ENCODE results near the gene TGM6. TPM values are rescaled to one million over a fixed set of nuclear protein-coding genes. Genes with fewer than 3 reads are reported as not detected.

TGM6 gene
- total RNA-seq, 1 donor from 2014 or later: not detected

- intact Hi-C loops (cut with micrococcal nuclease): loop anchor here (1.0 to 10.0 kb wide), 2 partner anchors 18 to 487 kb away; partner anchors contain the start of gene SNRPB
Measured at GRCh38 chr20:2451939-2452732, 71.4 kb downstream of the TGM6 start.

GRCh38 chr20:2453792-2454191 lies 73.1 kb downstream of the TGM6 start:
- intact Hi-C loops (cut with micrococcal nuclease): loop anchor here (1.0 to 10.0 kb wide), 4 partner anchors 66 to 489 kb away; no protein-coding TSS in a partner anchor

GRCh38 chr20:2455771-2456497 lies 75.2 kb downstream of the TGM6 start:
- intact Hi-C loops (cut with micrococcal nuclease): loop anchor here (2.0 to 10.0 kb wide), 2 partner anchors 449 to 491 kb away; no protein-coding TSS in a partner anchor

- intact Hi-C loops (cut with micrococcal nuclease): loop anchor here (10.0 kb wide), 1 partner anchor 494 kb away; no protein-coding TSS in a partner anchor
Measured at GRCh38 chr20:2458919-2459499, 78.3 kb downstream of the TGM6 start.

GRCh38 chr20:2459981-2460751 lies 79.5 kb downstream of the TGM6 start:
- intact Hi-C loops (cut with micrococcal nuclease): loop anchor here (10.0 kb wide), 1 partner anchor 495 kb away; no protein-coding TSS in a partner anchor

- intact Hi-C loops (cut with micrococcal nuclease): no loop called here
Measured at GRCh38 chr20:2460752-2461424, 80.2 kb downstream of the TGM6 start.

- intact Hi-C loops (cut with micrococcal nuclease): no loop called here
Measured at GRCh38 chr20:2462484-2462883, 81.8 kb downstream of the TGM6 start.

- intact Hi-C loops (cut with micrococcal nuclease): no loop called here
Measured at GRCh38 chr20:2463616-2464365, 83.1 kb downstream of the TGM6 start.

- intact Hi-C loops (cut with micrococcal nuclease): no loop called here
Measured at GRCh38 chr20:2465100-2465499, 84.4 kb downstream of the TGM6 start.

GRCh38 chr20:2467412-2467811 lies 86.7 kb downstream of the TGM6 start:
- intact Hi-C loops (cut with micrococcal nuclease): no loop called here

GRCh38 chr20:2468581-2469407 lies 88.1 kb downstream of the TGM6 start:
- intact Hi-C loops (cut with micrococcal nuclease): no loop called here

- intact Hi-C loops (cut with micrococcal nuclease): loop anchor here (1.0 to 10.0 kb wide), 12 partner anchors 18 to 1352 kb away; partner anchors contain the start of genes IDH3B, NOP56, PSMF1 and PTPRA
Measured at GRCh38 chr20:2469991-2470422, 89.3 kb downstream of the TGM6 start.

- intact Hi-C loops (cut with micrococcal nuclease): loop anchor here (1.0 to 10.0 kb wide), 12 partner anchors 18 to 1352 kb away; partner anchors contain the start of genes IDH3B, NOP56, PSMF1 and PTPRA
Measured at GRCh38 chr20:2470423-2471193, 89.9 kb downstream of the TGM6 start, which contains the start of gene SNRPB. Gene SNRPB, minus strand, starts transcription at chr20:2470789. Its CDS starts 99 bp downstream, at chr20:2470690.

GRCh38 chr20:2473516-2473915 lies 92.8 kb downstream of the TGM6 start:
- intact Hi-C loops (cut with micrococcal nuclease): loop anchor here (5.0 to 10.0 kb wide), 3 partner anchors 399 to 1149 kb away; partner anchors contain the start of genes PTPRA and SDCBP2

GRCh38 chr20:2475850-2476741 lies 95.4 kb downstream of the TGM6 start:
- intact Hi-C loops (cut with micrococcal nuclease): loop anchor here (10.0 kb wide), 2 partner anchors 509 to 1151 kb away; partner anchors contain the start of gene SDCBP2

Measured in T-helper 1 cell treated with Interleukin-12 subunit alpha and Interleukin-12 subunit beta and Interleukin-4 antibody, amounts not matched to agents 30 ng/mL and 1 ng/mL, for 36 hours (primary cell).